ENCODE data around the gene HES1. TPM values are rescaled to one million over a fixed set of nuclear protein-coding genes. Genes with fewer than 3 reads are reported as not detected.
A peak's percentile ranks its signal among the peaks of the same experiment; 100 is the strongest.

HES1 gene
- total and polyA plus RNA-seq, 9 of the 15 experiments (the other 6 are each of a cell fraction or from before 2014, with no cell fraction given) = 3.4 to 37.0 (median 19.3) TPM

- 0 out of 4 replicates have a peak, but pooled peaks of 1 of the 2 experiments have one; percentile 34 for TF ChIP-seq UBTF (IDR thresholded peaks at IDR 0.05; ENCODE audit: borderline replicate concordance in 1 of 2, low read depth in 2 of 2, low read length in 2 of 2)
- peak; percentile 57 for TF ChIP-seq RBBP5 (IDR thresholded peaks at IDR 0.05; ENCODE audit: borderline replicate concordance, insufficient read depth, low read length, poor library complexity, severe bottlenecking)
- peak; percentile 58 for TF ChIP-seq CBFA2T3 (IDR thresholded peaks at IDR 0.05)
- peak; percentile 30; the same call in 1 of the 2 replicates for TF ChIP-seq VEZF1 (CRISPR knock-in tag; IDR thresholded peaks at IDR 0.05)
- no peak for TF ChIP-seq SMC3 (conservative IDR thresholded peaks at IDR 0.05; ENCODE audit: insufficient read depth, low read depth, low read length)
- no peak for TF ChIP-seq LCOR (CRISPR knock-in tag; IDR thresholded peaks at IDR 0.05)
- peak; percentile 45; the same call in 1 of the 2 replicates for TF ChIP-seq TFAP4 (CRISPR knock-in tag; IDR thresholded peaks at IDR 0.05; ENCODE audit: borderline replicate concordance)
- TF ChIP-seq PHTF2 (CRISPR knock-in tag; IDR thresholded peaks at IDR 0.05) = no peak
- no peak for TF ChIP-seq CHCHD3 (CRISPR knock-in tag; IDR thresholded peaks at IDR 0.05)
- no peak for TF ChIP-seq ATF2 (CRISPR knock-in tag; IDR thresholded peaks at IDR 0.05)
- TF ChIP-seq DACH1 (IDR thresholded peaks at IDR 0.05; ENCODE audit: partially characterized antibody) = no peak
- no peak for TF ChIP-seq ZC3H4 (CRISPR knock-in tag; IDR thresholded peaks at IDR 0.05; ENCODE audit: borderline replicate concordance)
- TF ChIP-seq ZNF282 (CRISPR knock-in tag; IDR thresholded peaks at IDR 0.05) = no peak
- TF ChIP-seq GABPA (tag; conservative IDR thresholded peaks at IDR 0.05; ENCODE audit: low read depth) = 0 out of 2 replicates have a peak, but pooled peaks have one; percentile 29
- no peak for TF ChIP-seq ZNF197 (CRISPR knock-in tag; IDR thresholded peaks at IDR 0.05; ENCODE audit: low read depth)
- TF ChIP-seq KDM1A (IDR thresholded peaks at IDR 0.05) = 0 out of 4 replicates have a peak, but pooled peaks of 1 of the 2 experiments have one; percentile 9
These were observed 37.7 kb upstream of the HES1 start (continued) for GRCh38 chr3:194098081-194098842.
